GM12865 (cell line): ENCODE measurements around the gene CEBPA.

Experiments used
- DNase-seq: peaks from one replicate; pipeline ENCODE4 v3.0.0; 2010; ENCODE audit warnings: low read depth
- H3K4me3 ChIP-seq: 2 replicates; pipeline ENCODE4 v1.5.1; 2011; ENCODE audit warnings: mild to moderate bottlenecking, low read depth, low read length, control low read depth
- CTCF ChIP-seq: IDR thresholded peaks from 2 replicates; pipeline ENCODE4 v1.5.1; 2011; ENCODE audit warnings: low read length, control low read depth, low read depth, inconsistent platforms; ENCODE audit not compliant: insufficient read depth; ENCODE audit errors: missing control alignments

The CEBPA gene

GRCh38 chr19:33286899-33287298 lies 15.4 kb downstream of the CEBPA start:
- H3K4me3 ChIP-seq, result no peak overlapping the region
- TF ChIP-seq CTCF, result no peak
- DNase-seq, result no peak

GRCh38 chr19:33285441-33285927 lies 16.9 kb downstream of the CEBPA start:
- no peak for TF ChIP-seq CTCF
- H3K4me3 ChIP-seq, result no peak overlapping the region
- no peak for DNase-seq

GRCh38 chr19:33284756-33285155 lies 17.6 kb downstream of the CEBPA start:
- no peak overlapping the region for H3K4me3 ChIP-seq
- no peak for TF ChIP-seq CTCF
- DNase-seq, result no peak

GRCh38 chr19:33284146-33284643 lies 18.1 kb downstream of the CEBPA start:
- DNase-seq, result no peak
- H3K4me3 ChIP-seq, result no peak overlapping the region
- no peak for TF ChIP-seq CTCF

GRCh38 chr19:33283589-33283988 lies 18.7 kb downstream of the CEBPA start:
- H3K4me3 ChIP-seq, result no peak overlapping the region
- no peak for TF ChIP-seq CTCF
- no peak for DNase-seq

GRCh38 chr19:33282036-33282671 lies 20.2 kb downstream of the CEBPA start:
- H3K4me3 ChIP-seq, result no peak overlapping the region
- DNase-seq, result no peak
- no peak for TF ChIP-seq CTCF
